T-cell (primary cell): ENCODE measurements around the gene ZDHHC13. TPM values are rescaled to one million over a fixed set of nuclear protein-coding genes. Genes with fewer than 3 reads are reported as not detected.

Experiments
- ATAC-seq, 4 experiments: fragments of 200-7000 bp in 3 of 4; fragments of 150-1000 bp in 1 of 4; cut with Tn5 transposase; replicated peaks in 1 of 4; 1 replicate in 3 of 4; 2 replicates in 1 of 4; pipeline ENCODE4 v1.10.0; 2021; ENCODE audit warnings: moderate library complexity in 3 of 4, mild to moderate bottlenecking in 2 of 4, moderate number of reproducible peaks in 1 of 4
- CTCF ChIA-PET, 2 donors: fragments of 300-600 bp; sonication (Branson Sonifier 250); formaldehyde crosslinking; loops; one replicate each; lab custom pipeline; 2022; ENCODE audit warnings: antibody characterized with exemption in 2 of 2; lab: Charles Lee
- POLR2A ChIA-PET, 2 donors: fragments of 300-600 bp; sonication (Branson Sonifier 250); formaldehyde crosslinking; loops; one replicate each; lab custom pipeline; 2022; ENCODE audit warnings: antibody characterized with exemption in 2 of 2; lab: Charles Lee
- DNase-seq, 35 experiments: peaks; one replicate each; pipeline versions ENCODE4 v3.0.0 to v3.0.0-alpha.2; 2013 to 2023
- H3K27ac ChIP-seq: one replicate; pipeline ENCODE4 v1.5.1; 2013; ENCODE audit warnings: low read length
- H3K27me3 ChIP-seq, 2 experiments: replicated peaks in 1 of 2; 1 replicate in 1 of 2; 2 replicates in 1 of 2; pipeline versions ENCODE4 v1.6.1 to v1.7.0; 2013; ENCODE audit warnings: low read length in 1 of 2, mixed read lengths in 1 of 2; ENCODE audit not compliant: control insufficient read depth in 2 of 2, insufficient read depth in 2 of 2; ENCODE audit errors: extremely low read depth in 1 of 2
- H3K36me3 ChIP-seq, 2 donors: 1 replicate in 1 of 2; 2 replicates in 1 of 2; pipeline versions ENCODE4 v1.6.1 to v1.7.0; 2013; ENCODE audit warnings: low read length in 1 of 2; ENCODE audit not compliant: control insufficient read depth in 2 of 2, insufficient read depth in 1 of 2; ENCODE audit errors: extremely low read depth in 1 of 2
- H3K4me1 ChIP-seq, 2 experiments: 1 replicate in 1 of 2; 2 replicates in 1 of 2; pipeline versions ENCODE4 v1.6.1 to v1.7.0; 2013; ENCODE audit warnings: low read length in 2 of 2, mixed read lengths in 1 of 2; ENCODE audit not compliant: insufficient read depth in 2 of 2, control insufficient read depth in 1 of 2; ENCODE audit errors: extremely low read depth in 1 of 2
- H3K4me3 ChIP-seq, 2 donors: 1 replicate in 1 of 2; 2 replicates in 1 of 2; pipeline versions ENCODE4 v1.5.1 to v1.7.0; 2013; ENCODE audit warnings: mild to moderate bottlenecking in 2 of 2, low read length in 1 of 2, moderate library complexity in 1 of 2; ENCODE audit not compliant: control insufficient read depth in 1 of 2; ENCODE audit errors: extremely low read depth in 1 of 2
- H3K9me3 ChIP-seq: 2 replicates; pipeline ENCODE4 v1.7.0; 2013
- H3K27ac Mint-ChIP-seq, 2 donors: one replicate each; pipeline ENCODE4 v1.8.0; 2020 to 2021; ENCODE audit warnings: mild to moderate bottlenecking in 2 of 2, mixed read lengths in 2 of 2
- H3K27me3 Mint-ChIP-seq, 2 donors: one replicate each; pipeline ENCODE4 v1.8.0; 2021 to 2022; ENCODE audit warnings: mixed read lengths in 2 of 2
- H3K36me3 Mint-ChIP-seq: one replicate; pipeline ENCODE4 v1.8.0; 2021; ENCODE audit warnings: mixed read lengths
- H3K4me1 Mint-ChIP-seq, 3 donors: one replicate each; pipeline ENCODE4 v1.8.0; 2020 to 2022; ENCODE audit warnings: mixed read lengths in 3 of 3, mild to moderate bottlenecking in 1 of 3
- H3K4me3 Mint-ChIP-seq, 3 donors: one replicate each; pipeline ENCODE4 v1.8.0; 2020 to 2022; ENCODE audit warnings: mild to moderate bottlenecking in 3 of 3, mixed read lengths in 3 of 3, moderate library complexity in 3 of 3
- H3K9me3 Mint-ChIP-seq, 3 donors: one replicate each; pipeline ENCODE4 v1.8.0; 2020 to 2022; ENCODE audit warnings: mixed read lengths in 3 of 3
- WGBS: methylation state at CpG from one replicate; pipeline ENCODE4 v1.1.5; 2013; ENCODE audit warnings: missing lambda C conversion rate; ENCODE audit not compliant: insufficient coverage; 5-methylcytosine and 5-hydroxymethylcytosine counted together
- total RNA-seq, 35 experiments: library from RNA in 6 of 35; stranded (reverse) in 6 of 35; fragments of 120-200 nt in 1 of 35; gene quantifications; one replicate each; pipeline versions ENCODE4 v1.2.1 to v1.2.4 and lab custom pipeline; 2013 to 2026

The ZDHHC13 gene
- total RNA-seq, 5 donors from 2014 or later (not counting 1 experiment from before 2014, with no cell fraction given): 10.2 to 16.3 (median 13.4) TPM

- 91% methylated on average over 3 of the region's 4 CpGs for WGBS
Measured at GRCh38 chr11:19209617-19210370, 92.8 kb downstream of the ZDHHC13 start.

GRCh38 chr11:19216021-19216420 lies 99.1 kb downstream of the ZDHHC13 start:
- CTCF ChIA-PET: interaction anchor here (0.6 kb wide), 3 partner anchors 11 to 335 kb away, joined by 3 to 5 read pairs (median 4); no protein-coding TSS in a partner anchor
- 80% methylated on average over 1 of the region's 4 CpGs for WGBS
- DNase-seq: no peak
- no peak for ATAC-seq
- no peak overlapping the region for H3K27ac Mint-ChIP-seq
- peaks cover 12 to 15% of the 10 kb centered on the region in 2 donors for H3K27me3 Mint-ChIP-seq
- no peak overlapping the region for H3K27ac ChIP-seq
- no peak overlapping the region for H3K4me3 ChIP-seq
- POLR2A ChIA-PET: interaction anchor here in 1 of 2 donors (0.6 kb wide), 1 partner anchor 14 kb away, joined by 5 read pairs; no protein-coding TSS in a partner anchor
- H3K4me3 Mint-ChIP-seq: no peak overlapping the region
- H3K4me1 Mint-ChIP-seq: no peaks in the 10 kb centered on the region
- no peaks in the 10 kb centered on the region for H3K9me3 Mint-ChIP-seq
- no peaks in the 10 kb centered on the region for H3K4me1 ChIP-seq
- peaks cover 0 to 4% of the 10 kb centered on the region in 2 experiments for H3K27me3 ChIP-seq
- no peaks in the 10 kb centered on the region for H3K36me3 ChIP-seq
- no peaks in the 10 kb centered on the region for H3K36me3 Mint-ChIP-seq
- H3K9me3 ChIP-seq: no peaks in the 10 kb centered on the region

More at GRCh38 chr11:19209617-19210370, 92.8 kb downstream of the ZDHHC13 start:
- Mint-ChIP-seq H3K27ac (no peak overlapping the region), H3K27me3 (peaks cover 13 to 35% of the 10 kb centered on the region in 2 donors), H3K9me3 (no peaks in the 10 kb centered on the region), H3K4me1 (no peaks in the 10 kb centered on the region), H3K4me3 (no peak overlapping the region), H3K36me3 (no peaks in the 10 kb centered on the region)
- Histone ChIP-seq H3K36me3 (no peaks in the 10 kb centered on the region), H3K4me1 (no peaks in the 10 kb centered on the region), H3K9me3 (no peaks in the 10 kb centered on the region), H3K4me3 (no peak overlapping the region), H3K27ac (no peak overlapping the region), H3K27me3 (peaks cover 2 to 6% of the 10 kb centered on the region in 2 experiments)
- ATAC-seq (no peak), DNase-seq (no peak)
- ChIA-PET POLR2A (no interaction called here), CTCF (interaction anchor here in 1 of 2 donors (0.6 kb wide), 1 partner anchor 71 kb away, joined by 3 read pairs; no protein-coding TSS in a partner anchor)

GRCh38 chr11:19216709-19217374 lies 99.9 kb downstream of the ZDHHC13 start:
- H3K27me3 ChIP-seq: peaks cover 0 to 4% of the 10 kb centered on the region in 2 experiments
- no peak overlapping the region for H3K4me3 Mint-ChIP-seq
- no peak overlapping the region for H3K27ac Mint-ChIP-seq
- H3K4me3 ChIP-seq: no peak overlapping the region
- H3K4me1 ChIP-seq: no peaks in the 10 kb centered on the region
- H3K9me3 Mint-ChIP-seq: no peaks in the 10 kb centered on the region
- DNase-seq: no peak
- ChIA-PET POLR2A (no interaction called here), CTCF (interaction anchor here in 1 of 2 donors (0.6 kb wide), 1 partner anchor 12 kb away, joined by 5 read pairs; no protein-coding TSS in a partner anchor)
- peaks cover 12 to 14% of the 10 kb centered on the region in 2 donors for H3K27me3 Mint-ChIP-seq
- no peak overlapping the region for H3K27ac ChIP-seq
- no peak for ATAC-seq
- WGBS: 100% methylated on average over 1 of the region's 3 CpGs
- H3K9me3 ChIP-seq: no peaks in the 10 kb centered on the region
- H3K36me3 ChIP-seq: no peaks in the 10 kb centered on the region
- no peaks in the 10 kb centered on the region for H3K4me1 Mint-ChIP-seq
- no peaks in the 10 kb centered on the region for H3K36me3 Mint-ChIP-seq

- Histone ChIP-seq H3K9me3 (no peaks in the 10 kb centered on the region), H3K4me3 (no peak overlapping the region), H3K27me3 (peaks cover 0 to 4% of the 10 kb centered on the region in 2 experiments), H3K4me1 (no peaks in the 10 kb centered on the region), H3K36me3 (no peaks in the 10 kb centered on the region), H3K27ac (no peak overlapping the region)
- POLR2A ChIA-PET: no interaction called here
- CTCF ChIA-PET: no interaction called here
- Mint-ChIP-seq H3K36me3 (no peaks in the 10 kb centered on the region), H3K27me3 (peaks cover 7 to 10% of the 10 kb centered on the region in 2 donors), H3K27ac (no peak overlapping the region), H3K4me1 (no peaks in the 10 kb centered on the region), H3K9me3 (no peaks in the 10 kb centered on the region), H3K4me3 (no peak overlapping the region)
- DNase-seq (no peak), ATAC-seq (no peak)
- 93% methylated on average over 2 of the region's 3 CpGs for WGBS
Measured at GRCh38 chr11:19218216-19218615, 101.2 kb downstream of the ZDHHC13 start.

- ATAC-seq (no peak), DNase-seq (no peak)
- 94% methylated on average over 9 of the region's 15 CpGs for WGBS
- Mint-ChIP-seq H3K9me3 (no peaks in the 10 kb centered on the region), H3K36me3 (no peaks in the 10 kb centered on the region), H3K27me3 (peaks cover 1 to 10% of the 10 kb centered on the region in 2 donors), H3K4me1 (no peaks in the 10 kb centered on the region), H3K27ac (no peak overlapping the region), H3K4me3 (no peak overlapping the region)
- POLR2A ChIA-PET: no interaction called here
- no peak overlapping the region for H3K27ac ChIP-seq
- H3K36me3 ChIP-seq: no peaks in the 10 kb centered on the region
- no peak overlapping the region for H3K4me3 ChIP-seq
- H3K4me1 ChIP-seq: no peaks in the 10 kb centered on the region
- no peaks in the 10 kb centered on the region for H3K9me3 ChIP-seq
- CTCF ChIA-PET: no interaction called here
- peaks cover 0 to 4% of the 10 kb centered on the region in 2 experiments for H3K27me3 ChIP-seq
Measured at GRCh38 chr11:19218786-19219460, 102.0 kb downstream of the ZDHHC13 start.
